NCI-H1092 (cell line): ENCODE data around the gene BRI3.

Experiments used
- DNase-seq: peaks from one replicate; lab custom pipeline; 2025; lab: John Stamatoyannopoulos, UW

The BRI3 gene

DNA sequence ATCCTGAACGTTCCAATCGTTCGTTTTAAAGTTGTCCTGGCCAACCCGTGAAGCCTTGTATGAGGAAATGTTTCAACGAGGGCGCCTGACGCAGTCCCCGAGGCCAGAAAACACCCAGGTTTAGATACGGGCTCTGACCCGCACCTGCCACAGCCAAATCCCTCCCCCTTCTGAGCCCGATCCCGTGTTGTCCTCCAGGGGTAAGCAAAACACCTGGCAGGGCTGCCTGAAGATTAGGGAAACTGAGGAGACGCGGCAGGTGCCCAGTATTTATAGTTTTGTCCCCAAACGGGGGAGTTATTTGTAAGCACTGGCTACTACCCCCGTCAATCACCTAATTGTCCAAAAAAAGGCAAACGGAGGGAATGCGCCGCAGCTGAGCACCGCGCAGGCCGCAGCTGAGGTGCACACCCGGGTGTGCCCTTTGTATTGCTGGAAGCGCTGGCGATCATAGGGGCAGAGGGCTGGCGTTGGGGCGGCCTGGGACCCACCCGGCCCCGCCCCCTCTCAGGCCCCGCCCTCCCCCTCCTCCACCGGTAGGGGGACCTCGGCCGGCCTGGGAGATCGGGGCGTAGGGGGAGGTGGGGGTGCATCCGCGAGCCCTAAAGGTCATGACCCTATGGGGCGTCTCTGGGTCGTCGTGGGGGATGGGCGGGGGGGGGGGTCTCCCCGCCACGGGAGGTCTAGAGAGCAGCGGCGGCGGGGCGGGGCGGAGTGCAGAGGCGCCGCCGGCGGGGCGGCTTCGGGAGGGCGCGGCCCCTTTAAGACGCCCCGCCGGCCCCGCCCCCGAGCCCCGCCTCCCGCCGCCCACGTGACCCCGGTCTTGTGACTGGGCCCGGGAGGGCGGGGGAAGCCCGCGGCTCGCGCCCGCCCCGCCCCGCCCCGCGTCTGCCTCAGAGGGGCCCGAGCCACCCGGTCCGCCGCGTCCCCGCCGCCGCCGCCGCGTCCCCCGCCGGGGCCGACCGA lies at the start of gene BRI3:
Gene BRI3 (plus strand): TSS at position 896 of the 966 bp plus-strand sequence. CDS start 110 bp downstream, outside the sequence.
- peak; percentile 88 for DNase-seq

DNA sequence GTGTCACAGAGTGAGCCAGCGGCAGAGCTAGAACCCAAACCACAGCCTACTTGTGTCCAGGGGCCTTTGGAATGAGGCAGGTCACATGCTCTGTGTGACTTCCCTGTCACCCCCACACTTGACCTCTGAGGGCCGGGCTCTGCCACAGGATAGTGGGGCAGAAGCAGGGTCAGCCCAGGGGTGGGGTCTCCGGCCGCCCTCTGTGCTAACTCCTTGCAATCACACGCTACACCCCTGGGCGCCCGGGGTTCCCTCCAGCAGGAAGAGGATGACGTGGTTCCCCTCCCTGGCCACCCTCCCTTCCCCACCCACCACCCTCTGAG lies 49.3 kb upstream of the BRI3 start:
- no peak for DNase-seq

DNA sequence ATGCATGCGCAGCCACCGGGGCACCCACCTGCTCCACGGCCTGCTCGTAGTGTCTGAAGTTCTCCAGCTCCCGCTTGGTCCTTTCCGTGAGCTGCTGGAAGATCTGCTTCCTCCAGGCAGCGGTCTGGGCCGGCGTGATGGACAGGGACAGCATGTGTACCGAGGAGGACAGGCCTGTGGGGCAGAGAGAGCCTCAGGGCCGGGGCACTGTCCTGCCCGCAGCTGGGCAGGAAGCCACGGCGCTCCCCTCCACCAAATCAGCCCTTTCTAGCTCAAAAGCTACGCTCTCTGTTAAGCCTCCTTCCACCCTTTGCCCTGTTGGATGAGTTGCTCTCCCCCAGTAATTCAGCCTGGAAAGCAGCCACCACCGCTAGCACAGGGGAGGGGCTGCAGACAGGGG lies 48.7 kb upstream of the BRI3 start:
- no peak for DNase-seq

DNA sequence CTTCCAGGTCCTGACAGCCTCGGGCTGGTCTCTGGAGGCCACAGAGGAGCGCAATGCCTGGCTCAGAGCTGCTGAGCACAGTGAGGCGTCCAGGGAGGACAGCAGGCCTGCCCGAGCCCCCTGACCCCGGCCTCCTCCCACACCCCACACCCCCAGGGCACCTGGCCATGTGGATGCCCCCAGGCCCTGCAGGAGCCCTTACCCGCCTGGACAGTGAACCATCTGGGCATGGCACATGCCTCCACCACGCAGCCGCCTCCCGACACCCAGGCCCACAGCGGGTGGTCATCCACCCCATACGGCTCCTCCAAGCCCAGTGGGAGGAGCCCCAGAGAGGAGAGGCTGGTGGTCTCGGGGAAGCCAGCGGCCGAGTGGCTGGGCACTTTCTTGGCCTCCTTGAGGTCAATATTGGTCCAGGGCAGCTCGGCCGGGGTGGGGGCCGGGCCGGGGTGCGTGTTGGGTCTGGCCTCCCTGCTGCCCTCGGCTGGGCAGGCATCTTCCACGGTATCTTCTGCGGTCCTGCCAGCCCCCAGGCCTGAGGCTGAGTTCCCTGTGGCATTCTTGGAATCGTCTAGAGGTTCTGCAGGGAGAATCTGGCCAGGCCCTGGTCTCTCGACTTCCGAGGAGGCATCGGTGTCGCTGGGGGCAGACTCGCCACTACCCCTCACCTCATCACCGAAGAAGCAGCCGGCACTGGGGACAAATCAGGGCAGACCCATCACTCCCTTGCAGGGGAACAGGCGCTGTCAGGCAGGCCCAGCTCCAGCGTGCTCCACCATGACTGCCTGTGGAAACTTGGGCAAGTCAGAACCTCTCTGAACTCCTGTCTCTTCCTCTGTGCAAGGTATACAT lies 48.0 kb upstream of the BRI3 start:
- DNase-seq = no peak

DNA sequence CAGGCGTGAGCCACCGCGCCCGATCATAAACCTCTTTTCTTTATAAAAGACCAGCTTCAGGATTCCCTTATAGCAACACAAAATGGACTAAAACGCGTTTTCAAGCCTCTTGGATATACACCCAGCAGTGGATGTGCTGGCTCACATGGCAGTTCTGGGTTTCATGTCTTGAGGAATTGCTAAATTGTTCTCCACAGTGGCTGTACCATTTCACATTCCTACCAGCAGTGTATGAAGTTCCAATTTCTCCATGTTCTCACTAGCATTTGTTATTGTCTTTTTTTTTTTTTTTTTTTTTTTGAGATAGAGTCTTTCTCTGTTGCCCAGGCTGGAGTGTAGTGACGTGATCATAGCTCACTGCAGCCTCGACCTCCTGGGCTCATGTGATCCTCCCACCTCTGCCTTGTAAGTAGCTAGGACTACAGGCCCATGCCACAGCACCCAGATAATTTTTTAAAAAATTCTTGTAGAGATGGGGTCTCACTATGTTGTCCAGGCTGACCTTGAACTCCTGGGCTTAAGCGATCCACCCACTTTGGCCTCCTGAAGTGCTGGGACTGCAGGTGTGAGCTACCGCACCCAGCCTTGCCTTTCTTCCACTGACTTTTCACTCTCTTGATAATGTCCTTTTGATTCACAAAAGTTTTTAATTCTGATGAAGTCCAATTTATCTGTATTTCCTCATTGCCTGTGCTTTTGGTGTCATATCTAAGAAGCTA lies 46.9 kb upstream of the BRI3 start:
- no peak for DNase-seq

DNA sequence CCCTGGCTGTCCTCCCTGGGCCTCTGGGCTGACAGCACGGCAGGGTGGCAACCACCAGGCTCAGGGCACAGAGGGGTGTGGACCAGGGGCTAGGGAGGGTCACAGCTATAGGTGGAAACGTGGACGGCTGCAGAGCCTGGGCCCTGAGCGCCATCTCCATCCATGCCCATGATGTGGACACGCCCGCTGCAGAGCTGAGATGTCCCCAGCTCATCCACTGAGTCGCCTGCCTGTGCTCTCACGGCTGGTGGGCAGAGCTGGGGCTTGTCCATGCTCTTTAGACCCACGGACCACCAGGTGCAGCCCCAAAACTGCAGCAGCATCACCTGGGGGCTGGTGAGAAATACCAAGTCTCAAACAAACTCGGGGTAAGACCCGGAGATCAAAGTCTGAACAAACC lies 45.6 kb upstream of the BRI3 start:
- DNase-seq = no peak

DNA sequence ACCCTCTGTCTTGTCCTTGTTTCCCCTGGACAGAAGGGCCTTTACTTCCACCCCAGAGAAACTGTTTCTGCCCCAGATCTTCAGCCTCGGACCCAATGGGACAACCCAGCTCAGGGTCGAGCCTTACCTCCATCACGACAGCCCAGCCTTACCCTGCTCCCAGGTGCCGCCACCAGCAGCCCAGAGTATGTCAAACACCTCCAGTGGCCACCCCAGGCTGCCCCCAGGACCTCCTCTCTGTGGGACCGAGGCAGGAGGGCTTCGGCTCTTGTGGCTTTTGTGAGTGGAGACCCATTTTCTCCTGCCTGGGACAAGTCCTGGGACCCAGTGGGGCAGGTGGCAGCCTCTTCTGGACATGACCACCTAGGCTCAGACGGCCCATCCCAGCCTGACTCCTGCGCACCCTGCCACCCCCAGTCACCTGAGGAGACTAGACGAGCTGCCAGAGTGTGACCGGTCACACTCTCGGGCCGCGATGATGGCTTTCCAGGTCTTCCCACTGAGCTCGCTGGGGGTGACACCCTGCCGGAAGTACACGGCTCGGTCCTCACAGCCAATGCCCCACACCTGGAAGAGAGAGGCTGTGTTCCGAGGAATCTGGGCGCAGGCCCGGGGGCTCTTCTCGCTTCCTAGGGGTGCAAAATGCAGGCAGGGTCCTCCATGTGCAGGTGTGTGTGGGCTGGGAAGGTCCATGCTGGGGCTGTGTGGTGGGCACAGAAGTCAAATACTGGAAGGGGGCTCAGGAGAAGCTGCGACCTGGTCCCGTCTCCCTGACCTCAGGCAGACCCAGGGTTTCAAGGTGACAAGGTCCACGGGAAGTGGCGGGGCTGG lies 44.9 kb upstream of the BRI3 start:
- DNase-seq = no peak

DNA sequence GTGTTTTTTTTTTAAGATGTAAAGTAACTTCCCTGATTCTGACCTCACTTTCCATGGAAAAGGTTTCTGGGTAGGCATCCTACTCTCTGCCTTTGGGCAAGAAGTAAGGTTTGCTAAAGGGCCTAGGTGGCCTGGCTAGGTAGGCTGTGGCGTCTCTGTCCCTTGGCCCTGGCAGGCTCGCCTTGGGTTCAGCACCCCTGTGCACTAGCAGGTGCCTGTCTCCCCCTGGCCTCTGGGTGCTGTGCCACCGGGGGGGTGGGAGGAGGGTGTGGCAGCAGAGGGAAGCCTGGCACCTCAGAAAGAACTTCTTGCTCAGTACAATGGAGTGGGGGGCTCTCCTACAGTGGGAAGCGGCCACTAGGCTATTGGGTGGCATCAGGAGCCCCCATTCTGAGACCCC lies 43.4 kb upstream of the BRI3 start:
- DNase-seq = no peak

- no peak for DNase-seq
Observed at GRCh38 chr7:98238976-98239375, 42.5 kb upstream of the BRI3 start.

DNA sequence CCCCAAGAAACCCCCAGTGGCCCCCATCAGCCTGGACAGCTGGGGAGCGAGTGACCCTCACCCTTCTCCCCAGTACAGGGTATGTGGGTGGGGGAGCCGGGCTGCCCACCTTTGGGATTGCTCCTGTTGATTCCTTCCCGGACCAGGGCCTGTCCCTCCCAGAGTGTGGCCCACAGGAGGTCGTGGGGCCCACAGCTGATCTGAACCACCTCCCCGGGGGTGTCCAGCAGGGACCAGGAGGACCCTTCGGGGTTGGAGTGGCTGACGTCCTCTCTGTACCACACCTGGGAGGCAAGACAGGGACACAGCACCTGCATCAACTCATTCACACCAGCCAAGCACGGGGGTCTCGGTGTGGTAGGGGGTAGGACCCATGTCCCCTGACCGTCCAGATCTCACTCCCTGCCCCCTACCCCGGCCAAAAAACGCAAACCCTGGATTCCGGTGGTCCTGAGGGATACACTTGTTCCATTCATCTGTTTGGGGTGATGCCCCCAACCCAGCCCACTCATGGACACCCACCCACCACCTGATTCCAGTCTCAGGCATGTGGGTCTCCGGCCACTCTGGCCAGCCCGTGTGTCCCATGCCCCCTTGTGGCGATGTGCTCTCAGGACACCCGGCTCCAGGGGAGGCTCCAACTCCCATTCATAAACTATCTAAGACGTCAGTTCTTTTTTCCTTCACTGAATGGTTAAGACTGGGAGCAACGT lies 40.4 kb upstream of the BRI3 start:
- no peak for DNase-seq

DNA sequence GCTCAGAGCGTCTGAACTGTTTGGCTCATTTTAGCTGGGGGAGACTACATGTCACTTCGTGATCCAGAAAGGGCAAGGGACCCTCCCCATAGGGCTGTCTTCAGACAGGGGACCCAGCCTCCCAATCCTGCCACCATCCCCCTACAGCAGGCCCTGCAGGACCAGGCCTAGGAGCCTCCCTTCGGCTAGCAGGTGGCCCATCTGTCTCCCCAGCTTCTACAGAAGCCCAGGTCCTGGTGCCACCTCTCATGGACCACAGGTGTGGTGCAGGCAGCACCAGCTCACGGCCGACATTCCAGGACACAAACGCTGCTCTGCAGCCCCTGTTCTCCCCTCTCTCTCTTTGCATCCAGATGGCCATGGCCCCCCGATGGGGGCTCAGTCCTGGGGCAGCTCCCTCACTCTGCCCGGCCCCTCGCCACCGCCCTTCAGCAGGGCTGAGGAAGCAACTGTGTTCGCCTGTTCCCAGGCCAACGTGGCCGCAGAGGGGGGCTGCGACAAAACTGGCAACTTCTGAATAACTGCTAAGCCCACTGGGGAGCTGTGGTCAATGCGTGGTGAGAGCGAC lies 39.7 kb upstream of the BRI3 start:
- no peak for DNase-seq

- no peak for DNase-seq
Observed at GRCh38 chr7:98242342-98242741, 39.1 kb upstream of the BRI3 start.

DNA sequence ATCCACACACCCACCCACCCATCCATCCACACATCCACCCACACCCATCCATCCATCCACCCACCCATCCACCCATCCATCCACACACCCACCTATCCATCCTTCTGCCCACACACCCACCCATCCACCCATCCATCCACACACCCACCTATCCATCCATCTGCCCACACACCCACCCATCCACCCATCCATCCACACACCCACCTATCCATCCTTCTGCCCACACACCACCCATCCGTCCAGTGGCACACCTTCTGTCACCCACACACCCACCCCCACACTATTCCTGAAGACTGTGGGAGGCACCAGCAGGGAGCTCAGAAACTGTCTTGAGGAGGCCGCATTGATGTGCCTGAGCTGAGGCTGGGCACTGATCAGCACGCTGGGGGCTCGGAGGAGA lies 38.6 kb upstream of the BRI3 start:
- DNase-seq = no peak

DNA sequence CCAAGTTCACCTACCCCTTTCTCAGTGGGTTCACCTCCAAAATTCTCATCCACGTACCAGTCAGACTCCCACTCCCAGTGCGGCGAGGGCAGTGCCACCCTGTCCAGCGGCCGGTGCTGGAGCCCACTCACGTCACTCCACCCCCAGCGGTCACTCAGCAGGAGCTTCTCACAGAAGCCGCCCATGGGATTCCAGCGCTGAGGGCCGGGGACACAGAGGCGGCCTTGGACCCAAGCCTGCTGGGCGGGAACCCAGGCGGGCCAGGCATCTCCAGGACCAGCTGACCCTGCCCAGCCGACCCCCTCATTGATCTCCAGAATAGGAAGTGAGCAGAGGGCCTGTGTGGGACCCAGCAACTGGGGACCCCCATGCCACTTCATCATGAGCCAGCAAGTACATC lies 36.6 kb upstream of the BRI3 start:
- no peak for DNase-seq

- no peak for DNase-seq
Observed at GRCh38 chr7:98248156-98248555, 33.3 kb upstream of the BRI3 start.

GRCh38 chr7:98249106-98249505 lies 32.4 kb upstream of the BRI3 start:
- no peak for DNase-seq

DNA sequence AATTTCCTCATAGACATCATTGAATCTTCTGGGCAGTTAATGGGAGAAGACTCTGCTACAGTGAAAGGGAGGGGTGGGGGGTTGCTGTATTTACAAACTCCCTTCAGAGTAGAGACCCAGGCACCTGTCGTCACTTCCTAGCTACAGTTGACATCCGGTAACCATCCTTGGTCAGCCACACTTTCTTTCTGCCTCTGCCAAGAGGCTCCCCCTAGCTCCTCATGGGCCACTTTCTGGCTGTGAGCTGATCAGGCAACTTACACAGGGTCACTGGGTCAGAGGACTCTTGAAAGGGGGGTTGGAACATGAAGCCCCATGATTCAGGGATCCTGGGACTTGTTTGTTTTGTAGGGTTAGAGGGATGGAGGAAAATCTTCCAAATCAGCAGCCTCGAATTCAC lies 30.7 kb upstream of the BRI3 start:
- DNase-seq = no peak

DNA sequence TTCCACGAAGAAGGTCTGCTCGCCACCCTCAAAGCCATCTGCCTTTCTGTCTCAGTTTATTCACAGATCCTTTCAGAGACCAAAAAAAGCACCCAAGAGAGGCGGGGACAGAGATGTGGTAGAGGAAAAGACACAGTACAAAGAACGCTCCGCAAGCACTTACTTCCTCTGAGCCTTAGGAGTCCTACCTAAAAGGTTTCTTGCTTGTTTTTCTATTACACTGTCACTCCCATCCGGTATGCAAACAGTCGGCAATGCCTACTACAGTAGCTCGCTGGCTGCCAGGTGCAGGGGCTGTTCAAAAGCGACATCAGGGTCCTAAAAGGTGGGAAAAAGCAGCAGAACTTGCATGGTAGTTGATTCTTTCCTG lies 30.3 kb upstream of the BRI3 start:
- DNase-seq = no peak

- peak; percentile 87 for DNase-seq
Observed at GRCh38 chr7:98251601-98252424, 29.7 kb upstream of the BRI3 start, which contains the start of gene TECPR1. TECPR1 (minus strand) TSS chr7:98252232; CDS start chr7:98246146, 6,086 bp downstream.
